Osteoblast (primary cell): ENCODE measurements around the gene CAMTA1. TPM values are rescaled to one million over a fixed set of nuclear protein-coding genes. Genes with fewer than 3 reads are reported as not detected.

ENCODE experiments used
- DNase-seq: peaks from one replicate; pipeline ENCODE4 v3.0.0; 2011; ENCODE audit warnings: low spot score, mixed read lengths; ENCODE audit not compliant: insufficient read length; ENCODE audit errors: missing footprints
- H2AFZ ChIP-seq: 2 replicates; pipeline ENCODE4 v1.6.0; 2011; ENCODE audit warnings: mild to moderate bottlenecking, low read length
- H3K27ac ChIP-seq: 2 replicates; pipeline ENCODE4 v1.5.1; 2011; ENCODE audit warnings: mild to moderate bottlenecking, low read depth, low read length, moderate library complexity
- H3K27me3 ChIP-seq: 2 replicates; pipeline ENCODE4 v1.6.0; 2012; ENCODE audit warnings: mild to moderate bottlenecking, control low read depth, inconsistent platforms, low read length, moderate library complexity; ENCODE audit not compliant: insufficient read depth
- H3K36me3 ChIP-seq: 2 replicates; pipeline ENCODE4 v1.5.1; 2011; ENCODE audit warnings: mild to moderate bottlenecking, low read length, control low read depth, moderate library complexity; ENCODE audit not compliant: insufficient read depth
- H3K4me1 ChIP-seq: 2 replicates; pipeline ENCODE4 v1.5.1; 2011; ENCODE audit warnings: mild to moderate bottlenecking, low read length, control low read depth, moderate library complexity; ENCODE audit not compliant: insufficient read depth
- H3K4me2 ChIP-seq: 2 replicates; pipeline ENCODE4 v1.6.0; 2011; ENCODE audit warnings: mild to moderate bottlenecking, low read length; ENCODE audit not compliant: insufficient read depth
- H3K4me3 ChIP-seq: fragments of 200-600 bp; sonication (generic); 3 replicates; pipeline ENCODE4 v1.5.1; 2012; ENCODE audit warnings: mild to moderate bottlenecking, low read length, inconsistent platforms; ENCODE audit not compliant: insufficient read depth
- H3K79me2 ChIP-seq: 2 replicates; pipeline ENCODE4 v1.6.0; 2012; ENCODE audit warnings: mild to moderate bottlenecking, low read length, control low read depth, inconsistent platforms; ENCODE audit not compliant: insufficient read depth
- H3K9me3 ChIP-seq: 2 replicates; pipeline ENCODE4 v1.5.1; 2011; ENCODE audit warnings: low read depth, low read length, control low read depth
- H4K20me1 ChIP-seq: 2 replicates; pipeline ENCODE4 v1.6.0; 2012; ENCODE audit warnings: mild to moderate bottlenecking, low read length, control low read depth; ENCODE audit not compliant: insufficient read depth
- total RNA-seq: library from RNA; depleted of rRNA; stranded (reverse); fragments of >200 nt; gene quantifications from 2 replicates; pipeline ENCODE4 v1.2.3, GENCODE V29; 2012
- TF ChIP-seq, protein P1 (sequence below): IDR thresholded peaks from 2 replicates; pipeline ENCODE4 v1.5.1; 2011; ENCODE audit warnings: mild to moderate bottlenecking, low read depth, low read length, moderate library complexity; ENCODE audit errors: extremely low read depth

The CAMTA1 gene
- total RNA-seq, 1 donor: 47.4 TPM

GRCh38 chr1:7333094-7333493, 547.8 kb downstream of the CAMTA1 start:
- Histone ChIP-seq H3K27me3 (no peaks in the 10 kb centered on the region), H3K79me2 (no peaks in the 10 kb centered on the region), H3K9me3 (no peaks in the 10 kb centered on the region), H3K36me3 (no peaks in the 10 kb centered on the region), H3K4me2 (no peak overlapping the region), H3K4me3 (no peak overlapping the region), H4K20me1 (no peaks in the 10 kb centered on the region), H3K27ac (no peak overlapping the region), H3K4me1 (peaks cover 6% of the 10 kb centered on the region), H2AFZ (no peak overlapping the region)
- TF ChIP-seq, protein P1, sequence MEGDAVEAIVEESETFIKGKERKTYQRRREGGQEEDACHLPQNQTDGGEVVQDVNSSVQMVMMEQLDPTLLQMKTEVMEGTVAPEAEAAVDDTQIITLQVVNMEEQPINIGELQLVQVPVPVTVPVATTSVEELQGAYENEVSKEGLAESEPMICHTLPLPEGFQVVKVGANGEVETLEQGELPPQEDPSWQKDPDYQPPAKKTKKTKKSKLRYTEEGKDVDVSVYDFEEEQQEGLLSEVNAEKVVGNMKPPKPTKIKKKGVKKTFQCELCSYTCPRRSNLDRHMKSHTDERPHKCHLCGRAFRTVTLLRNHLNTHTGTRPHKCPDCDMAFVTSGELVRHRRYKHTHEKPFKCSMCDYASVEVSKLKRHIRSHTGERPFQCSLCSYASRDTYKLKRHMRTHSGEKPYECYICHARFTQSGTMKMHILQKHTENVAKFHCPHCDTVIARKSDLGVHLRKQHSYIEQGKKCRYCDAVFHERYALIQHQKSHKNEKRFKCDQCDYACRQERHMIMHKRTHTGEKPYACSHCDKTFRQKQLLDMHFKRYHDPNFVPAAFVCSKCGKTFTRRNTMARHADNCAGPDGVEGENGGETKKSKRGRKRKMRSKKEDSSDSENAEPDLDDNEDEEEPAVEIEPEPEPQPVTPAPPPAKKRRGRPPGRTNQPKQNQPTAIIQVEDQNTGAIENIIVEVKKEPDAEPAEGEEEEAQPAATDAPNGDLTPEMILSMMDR: no peak
- DNase-seq: no peak

DNA sequence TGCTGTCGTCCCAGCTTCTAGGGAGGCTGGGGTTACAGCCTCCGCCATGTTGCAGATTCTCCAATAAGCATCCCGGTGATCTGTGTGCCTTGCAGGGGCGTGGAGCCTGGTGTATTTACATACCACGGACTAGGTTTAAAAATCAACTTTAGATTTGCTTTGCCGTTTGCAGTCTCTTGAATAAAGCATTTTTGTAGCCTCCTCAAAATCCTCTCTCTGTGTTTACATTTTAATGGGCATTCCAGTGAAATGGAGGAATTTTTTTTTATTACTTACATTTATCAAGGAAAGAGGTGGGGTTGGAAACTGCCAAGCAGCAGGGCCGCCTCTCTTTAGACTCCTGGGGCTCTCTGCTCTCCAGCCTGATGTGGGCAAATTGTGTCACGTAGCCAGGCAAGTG, 548.4 kb downstream of the CAMTA1 start:
- H3K79me2 ChIP-seq: no peaks in the 10 kb centered on the region
- H3K4me1 ChIP-seq: peaks cover 6% of the 10 kb centered on the region
- H4K20me1 ChIP-seq: no peaks in the 10 kb centered on the region
- H3K4me3 ChIP-seq: no peak overlapping the region
- TF ChIP-seq, protein P1: no peak
- H3K27ac ChIP-seq: no peak overlapping the region
- DNase-seq: no peak
- H2AFZ ChIP-seq: no peak overlapping the region
- H3K27me3 ChIP-seq: no peaks in the 10 kb centered on the region
- H3K9me3 ChIP-seq: no peaks in the 10 kb centered on the region
- H3K4me2 ChIP-seq: no peak overlapping the region
- H3K36me3 ChIP-seq: no peaks in the 10 kb centered on the region

GRCh38 chr1:7334475-7335035, 549.3 kb downstream of the CAMTA1 start:
- no peak overlapping the region for H3K4me3 ChIP-seq
- DNase-seq: peak; percentile 83
- H3K79me2 ChIP-seq: no peaks in the 10 kb centered on the region
- H3K4me1 ChIP-seq: peaks cover 6% of the 10 kb centered on the region
- H3K9me3 ChIP-seq: no peaks in the 10 kb centered on the region
- H3K27me3 ChIP-seq: no peaks in the 10 kb centered on the region
- H2AFZ ChIP-seq: peak overlapping the region; percentile 4
- H3K4me2 ChIP-seq: no peak overlapping the region
- no peak overlapping the region for H3K27ac ChIP-seq
- H4K20me1 ChIP-seq: no peaks in the 10 kb centered on the region
- TF ChIP-seq, protein P1: no peak
- H3K36me3 ChIP-seq: no peaks in the 10 kb centered on the region

DNA sequence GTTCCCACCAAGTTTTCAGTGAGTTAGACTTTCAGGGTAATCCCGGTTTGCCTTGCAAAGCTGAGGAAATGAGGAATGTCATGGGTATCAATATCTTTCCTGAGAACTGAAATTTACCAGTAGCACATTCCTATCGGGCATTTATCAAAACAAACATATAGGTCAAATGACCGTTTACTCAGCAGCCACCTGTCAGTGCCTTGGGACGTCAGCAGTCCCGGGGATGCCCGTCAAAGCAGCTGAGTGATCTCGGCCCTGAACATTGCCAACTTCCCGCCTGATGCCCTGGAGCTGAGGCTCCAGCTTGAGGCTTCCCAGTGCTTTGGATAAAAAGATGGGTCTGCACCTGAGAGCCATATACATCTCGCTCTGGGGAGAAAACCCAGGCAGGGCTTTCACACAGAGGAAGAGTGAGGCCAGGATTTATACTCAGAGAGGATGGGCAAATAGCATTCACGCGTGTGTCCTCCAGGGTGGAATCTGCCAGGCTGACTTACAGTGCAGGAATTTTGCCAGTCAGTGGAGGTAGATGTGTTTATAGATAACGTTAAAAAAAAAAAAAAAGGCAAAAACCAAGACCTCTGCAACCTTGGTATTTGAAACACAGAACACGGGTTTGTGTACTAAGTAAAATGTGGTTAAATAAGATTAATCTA, 550.1 kb downstream of the CAMTA1 start:
- Histone ChIP-seq H3K4me1 (peaks cover 6% of the 10 kb centered on the region), H4K20me1 (no peaks in the 10 kb centered on the region), H3K36me3 (no peaks in the 10 kb centered on the region), H3K9me3 (no peaks in the 10 kb centered on the region), H3K79me2 (no peaks in the 10 kb centered on the region), H3K27me3 (no peaks in the 10 kb centered on the region), H3K27ac (no peak overlapping the region), H3K4me2 (no peak overlapping the region), H2AFZ (no peak overlapping the region), H3K4me3 (no peak overlapping the region)
- DNase-seq: no peak
- TF ChIP-seq, protein P1: no peak
